HepG2 (cell line): Measurements from ENCODE around the gene FXN.
"Not testable (repeated sequence)": the region's sequence is repeated elsewhere in the genome, so short reads cannot be mapped to it uniquely, and the experiment has no call there.

Source experiments
- ARNT2 ChIP-seq: sonication (generic); formaldehyde crosslinking; IDR thresholded peaks from 2 replicates; pipeline ENCODE4 v1.8.0; 2022; ENCODE audit warnings: mild to moderate bottlenecking, low read depth, missing genetic modification reagents, moderate library complexity
- EP300 ChIP-seq, 3 experiments: sonication (generic) in 1 of 3; formaldehyde crosslinking in 1 of 3; IDR thresholded peaks; 2 replicates each; pipeline versions ENCODE4 v1.5.1 to v1.6.1; 2011 to 2020; ENCODE audit warnings: low read depth in 2 of 3, low read length in 2 of 3, borderline replicate concordance in 1 of 3, improper control_type of control experiment in 1 of 3, mild to moderate bottlenecking in 1 of 3, missing genetic modification reagents in 1 of 3, moderate library complexity in 1 of 3
- HNRNPUL1 ChIP-seq: fragments of 200-400 bp; formaldehyde crosslinking; IDR thresholded peaks from 2 replicates; pipeline ENCODE4 v1.6.1; 2017; ENCODE audit warnings: low read depth, mild to moderate bottlenecking, low read length, moderate library complexity
- MAX ChIP-seq: IDR thresholded peaks from 2 replicates; pipeline ENCODE4 v1.6.1; 2012; ENCODE audit warnings: inconsistent platforms
- POLR2AphosphoS5 ChIP-seq: IDR thresholded peaks from 2 replicates; pipeline ENCODE4 v1.6.1; 2012; ENCODE audit warnings: low read depth, low read length
- PRDM4 ChIP-seq: sonication (generic); formaldehyde crosslinking; IDR thresholded peaks from 2 replicates; pipeline ENCODE4 v1.9.0; 2021; ENCODE audit warnings: missing genetic modification reagents, borderline replicate concordance
- ZBTB40 ChIP-seq, 2 experiments: fragments of 450-650 bp in 1 of 2; sonication (generic) in 1 of 2; formaldehyde crosslinking in 1 of 2; IDR thresholded peaks; 2 replicates each; pipeline versions ENCODE4 v1.6.1 to v1.8.0; 2016 to 2022; ENCODE audit warnings: antibody characterized with exemption in 1 of 2, mild to moderate bottlenecking in 1 of 2, missing genetic modification reagents in 1 of 2
- ZGPAT ChIP-seq: IDR thresholded peaks from 2 replicates; pipeline ENCODE4 v1.6.1; 2016; ENCODE audit warnings: mild to moderate bottlenecking
- ZNF512 ChIP-seq: sonication (generic); formaldehyde crosslinking; IDR thresholded peaks from 2 replicates; pipeline ENCODE4 v1.4.0; 2020; ENCODE audit warnings: mild to moderate bottlenecking, missing genetic modification reagents
- ZNF672 ChIP-seq: sonication (generic); formaldehyde crosslinking; IDR thresholded peaks from 2 replicates; pipeline ENCODE4 v1.8.1; 2022; ENCODE audit warnings: missing genetic modification reagents

GRCh38 chr9:68986949-68987348 lies 48.6 kb upstream of the FXN start:
- not testable (repeated sequence) for TF ChIP-seq POLR2AphosphoS5; ZNF672 (CRISPR knock-in tag); ZBTB40 (IDR thresholded peaks at IDR 0.05); ZBTB40 (CRISPR knock-in tag; IDR thresholded peaks at IDR 0.05); ARNT2 (CRISPR knock-in tag); ZGPAT (CRISPR knock-in tag); EP300 (IDR thresholded peaks at IDR 0.05; ENCODE audit: low read depth in 2 of 2, low read length in 2 of 2); EP300 (CRISPR knock-in tag; IDR thresholded peaks at IDR 0.05; ENCODE audit: borderline replicate concordance); ZNF512 (CRISPR knock-in tag); PRDM4 (CRISPR knock-in tag); HNRNPUL1; MAX
